ENCODE results near the gene RAPGEF1. TPM values are rescaled to one million over a fixed set of nuclear protein-coding genes. Genes with fewer than 3 reads are reported as not detected.

Gene RAPGEF1
- total and polyA plus RNA-seq, 9 of the 15 experiments (the other 6 are each of a cell fraction or from before 2014, with no cell fraction given) = 0.06 to 44.1 (median 19.9) TPM

GRCh38 chr9:131583337-131583645, 156.6 kb downstream of the RAPGEF1 start:
- ChIA-PET POLR2A (no interaction called here), CTCF (ENCODE audit: low intra/inter-chr PET ratio) (no interaction called here)
- ATAC-seq (no peak), DNase-seq (ENCODE audit: extremely low read depth in 1 of 4, low spot score in 3 of 4) (no peak), FAIRE-seq (no peak)
- intact Hi-C loops (cut with micrococcal nuclease) (no loop called here), in situ Hi-C loops (cut with MboI) (no loop called here)
- WGBS (ENCODE audit: insufficient coverage, low coverage, missing lambda C conversion rate) = 52% methylated on average over 5 of the region's 5 CpGs
- Histone ChIP-seq H3K79me2 (ENCODE audit: control insufficient read depth, insufficient read depth, low read length) (no peaks in the 10 kb centered on the region), H2AFZ (ENCODE audit: low read depth, low read length) (no peak overlapping the region), H3K9me3 (replicated peaks; ENCODE audit: control insufficient read depth, insufficient read depth, low read depth, low read length) (no peaks in the 10 kb centered on the region), H4K20me1 (replicated peaks; ENCODE audit: control insufficient read depth, insufficient read depth, low read length) (no peaks in the 10 kb centered on the region), H3K4me3 (no peak overlapping the region), H3K36me3 (ENCODE audit: control insufficient read depth, insufficient read depth, low read length) (peaks cover 39% of the 10 kb centered on the region; the same call in 2 of the 3 replicates), H3K4me2 (ENCODE audit: insufficient read depth, low read length) (no peak overlapping the region), H3K4me1 (replicated peaks in 1 of 2; ENCODE audit: control insufficient read depth in 2 of 2, insufficient read depth in 2 of 2, low read length in 2 of 2) (peaks cover 0 to 9% of the 10 kb centered on the region in 2 experiments; a peak in 1 of 5 replicates), H3K27me3 (ENCODE audit: control insufficient read depth in 2 of 2, insufficient read depth in 2 of 2, low read length in 2 of 2) (no peaks in the 10 kb centered on the region), H3K27ac (ENCODE audit: extremely low read depth, low read depth, low read length) (no peak overlapping the region), H3K9me1 (ENCODE audit: control insufficient read depth, insufficient read depth, low read length) (no peaks in the 10 kb centered on the region), H3K9ac (ENCODE audit: insufficient read depth in 1 of 2, low read depth in 2 of 2, low read length in 2 of 2) (peak overlapping the region in 1 of 2 experiments; percentile 17; a peak in 1 of 4 replicates)
- BruUV-seq (replicated peaks) = no TSS peak
- TF ChIP-seq CREBBP (IDR thresholded peaks at IDR 0.05; ENCODE audit: low read depth, low read length) = no peak
- TF ChIP-seq, protein P1, sequence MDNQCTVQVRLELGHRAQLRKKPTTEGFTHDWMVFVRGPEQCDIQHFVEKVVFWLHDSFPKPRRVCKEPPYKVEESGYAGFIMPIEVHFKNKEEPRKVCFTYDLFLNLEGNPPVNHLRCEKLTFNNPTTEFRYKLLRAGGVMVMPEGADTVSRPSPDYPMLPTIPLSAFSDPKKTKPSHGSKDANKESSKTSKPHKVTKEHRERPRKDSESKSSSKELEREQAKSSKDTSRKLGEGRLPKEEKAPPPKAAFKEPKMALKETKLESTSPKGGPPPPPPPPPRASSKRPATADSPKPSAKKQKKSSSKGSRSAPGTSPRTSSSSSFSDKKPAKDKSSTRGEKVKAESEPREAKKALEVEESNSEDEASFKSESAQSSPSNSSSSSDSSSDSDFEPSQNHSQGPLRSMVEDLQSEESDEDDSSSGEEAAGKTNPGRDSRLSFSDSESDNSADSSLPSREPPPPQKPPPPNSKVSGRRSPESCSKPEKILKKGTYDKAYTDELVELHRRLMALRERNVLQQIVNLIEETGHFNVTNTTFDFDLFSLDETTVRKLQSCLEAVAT (IDR thresholded peaks at IDR 0.05) = no peak
- TF ChIP-seq RBM39 (optimal IDR thresholded peaks at IDR 0.05; ENCODE audit: low read depth, low read length) = no peak
- no peak for TF ChIP-seq NFXL1 (CRISPR knock-in tag; IDR thresholded peaks at IDR 0.05)
- no peak for TF ChIP-seq ZNF175 (CRISPR knock-in tag; IDR thresholded peaks at IDR 0.05; ENCODE audit: low read depth)
- TF ChIP-seq, protein P2, sequence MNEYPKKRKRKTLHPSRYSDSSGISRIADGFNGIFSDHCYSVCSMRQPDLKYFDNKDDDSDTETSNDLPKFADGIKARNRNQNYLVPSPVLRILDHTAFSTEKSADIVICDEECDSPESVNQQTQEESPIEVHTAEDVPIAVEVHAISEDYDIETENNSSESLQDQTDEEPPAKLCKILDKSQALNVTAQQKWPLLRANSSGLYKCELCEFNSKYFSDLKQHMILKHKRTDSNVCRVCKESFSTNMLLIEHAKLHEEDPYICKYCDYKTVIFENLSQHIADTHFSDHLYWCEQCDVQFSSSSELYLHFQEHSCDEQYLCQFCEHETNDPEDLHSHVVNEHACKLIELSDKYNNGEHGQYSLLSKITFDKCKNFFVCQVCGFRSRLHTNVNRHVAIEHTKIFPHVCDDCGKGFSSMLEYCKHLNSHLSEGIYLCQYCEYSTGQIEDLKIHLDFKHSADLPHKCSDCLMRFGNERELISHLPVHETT (CRISPR knock-in tag; conservative IDR thresholded peaks at IDR 0.05 in 1 of 2, IDR thresholded peaks at IDR 0.05 in 1 of 2) = no peak
- TF ChIP-seq NCOA1 (IDR thresholded peaks at IDR 0.05; ENCODE audit: low read depth) = no peak
- no peak for TF ChIP-seq PHB2 (IDR thresholded peaks at IDR 0.05; ENCODE audit: low read depth)
- no peak for TF ChIP-seq ATF7 (IDR thresholded peaks at IDR 0.05)
- TF ChIP-seq RBM22 (IDR thresholded peaks at IDR 0.05; ENCODE audit: low read depth, low read length, poor library complexity, severe bottlenecking) = no peak
- TF ChIP-seq ZNF311 (CRISPR knock-in tag; IDR thresholded peaks at IDR 0.05) = no peak
- TF ChIP-seq, protein P3, sequence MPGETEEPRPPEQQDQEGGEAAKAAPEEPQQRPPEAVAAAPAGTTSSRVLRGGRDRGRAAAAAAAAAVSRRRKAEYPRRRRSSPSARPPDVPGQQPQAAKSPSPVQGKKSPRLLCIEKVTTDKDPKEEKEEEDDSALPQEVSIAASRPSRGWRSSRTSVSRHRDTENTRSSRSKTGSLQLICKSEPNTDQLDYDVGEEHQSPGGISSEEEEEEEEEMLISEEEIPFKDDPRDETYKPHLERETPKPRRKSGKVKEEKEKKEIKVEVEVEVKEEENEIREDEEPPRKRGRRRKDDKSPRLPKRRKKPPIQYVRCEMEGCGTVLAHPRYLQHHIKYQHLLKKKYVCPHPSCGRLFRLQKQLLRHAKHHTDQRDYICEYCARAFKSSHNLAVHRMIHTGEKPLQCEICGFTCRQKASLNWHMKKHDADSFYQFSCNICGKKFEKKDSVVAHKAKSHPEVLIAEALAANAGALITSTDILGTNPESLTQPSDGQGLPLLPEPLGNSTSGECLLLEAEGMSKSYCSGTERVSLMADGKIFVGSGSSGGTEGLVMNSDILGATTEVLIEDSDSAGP (CRISPR knock-in tag; IDR thresholded peaks at IDR 0.05) = no peak
- TF ChIP-seq MTA2 (IDR thresholded peaks at IDR 0.05; ENCODE audit: low read depth) = no peak
- TF ChIP-seq, protein P4, sequence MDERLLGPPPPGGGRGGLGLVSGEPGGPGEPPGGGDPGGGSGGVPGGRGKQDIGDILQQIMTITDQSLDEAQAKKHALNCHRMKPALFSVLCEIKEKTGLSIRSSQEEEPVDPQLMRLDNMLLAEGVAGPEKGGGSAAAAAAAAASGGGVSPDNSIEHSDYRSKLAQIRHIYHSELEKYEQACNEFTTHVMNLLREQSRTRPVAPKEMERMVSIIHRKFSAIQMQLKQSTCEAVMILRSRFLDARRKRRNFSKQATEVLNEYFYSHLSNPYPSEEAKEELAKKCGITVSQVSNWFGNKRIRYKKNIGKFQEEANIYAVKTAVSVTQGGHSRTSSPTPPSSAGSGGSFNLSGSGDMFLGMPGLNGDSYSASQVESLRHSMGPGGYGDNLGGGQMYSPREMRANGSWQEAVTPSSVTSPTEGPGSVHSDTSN (CRISPR knock-in tag; IDR thresholded peaks at IDR 0.05; ENCODE audit: low read depth) = no peak
- TF ChIP-seq, protein P4 (tag; conservative IDR thresholded peaks at IDR 0.05; ENCODE audit: low read depth) = no peak
